TTC549 (cell line): Measurements from ENCODE around the gene TMEM256.
"Not testable (repeated sequence)": the region's sequence is repeated elsewhere in the genome, so short reads cannot be mapped to it uniquely, and the experiment has no call there.

Experiments used
- FAIRE-seq: peaks from 2 replicates; lab custom pipeline; 2012; peaks lifted over from hg19 to GRCh38; lab: Jason Lieb, UNC

The TMEM256 gene

GRCh38 chr17:7383371-7383741 lies 20.5 kb downstream of the TMEM256 start:
- FAIRE-seq = no peak

- FAIRE-seq = no peak
These were observed 21.0 kb downstream of the TMEM256 start for GRCh38 chr17:7382901-7383300.

GRCh38 chr17:7380855-7381683 lies 22.8 kb downstream of the TMEM256 start, which contains the start of gene TNK1:
Gene TNK1 (plus strand): TSS chr17:7381089. CDS start chr17:7382927, 1,838 bp downstream.
- FAIRE-seq = no peak

- no peak for FAIRE-seq
These were observed 23.6 kb downstream of the TMEM256 start for GRCh38 chr17:7380321-7380720.

- no peak for FAIRE-seq
These were observed 24.8 kb downstream of the TMEM256 start for GRCh38 chr17:7379134-7379533.

- no peak for FAIRE-seq
These were observed 29.5 kb downstream of the TMEM256 start for GRCh38 chr17:7374353-7374752.

GRCh38 chr17:7370853-7371252 lies 33.0 kb downstream of the TMEM256 start:
- FAIRE-seq = no peak

GRCh38 chr17:7369825-7370224 lies 34.1 kb downstream of the TMEM256 start:
- FAIRE-seq = no peak

GRCh38 chr17:7368599-7368994 lies 35.3 kb downstream of the TMEM256 start:
- FAIRE-seq = not testable (repeated sequence)

GRCh38 chr17:7367918-7368598 lies 35.8 kb downstream of the TMEM256 start:
- FAIRE-seq = no peak

GRCh38 chr17:7367083-7367482 lies 36.8 kb downstream of the TMEM256 start:
- no peak for FAIRE-seq

- not testable (repeated sequence) for FAIRE-seq
These were observed 37.9 kb downstream of the TMEM256 start for GRCh38 chr17:7365963-7366362.

GRCh38 chr17:7363311-7363710 lies 40.6 kb downstream of the TMEM256 start:
- no peak for FAIRE-seq

- FAIRE-seq = no peak
These were observed 42.0 kb downstream of the TMEM256 start for GRCh38 chr17:7361906-7362305.

GRCh38 chr17:7357381-7357780 lies 46.5 kb downstream of the TMEM256 start:
- FAIRE-seq = no peak

GRCh38 chr17:7356756-7357155 lies 47.1 kb downstream of the TMEM256 start:
- no peak for FAIRE-seq

GRCh38 chr17:7356072-7356549 lies 47.8 kb downstream of the TMEM256 start:
- no peak for FAIRE-seq

- FAIRE-seq = no peak
These were observed 48.3 kb downstream of the TMEM256 start for GRCh38 chr17:7355573-7355972.

GRCh38 chr17:7355053-7355452 lies 48.8 kb downstream of the TMEM256 start, which contains the start of gene TMEM95:
Gene TMEM95 (plus strand): TSS chr17:7355156. CDS start chr17:7355205, 49 bp downstream.
- FAIRE-seq = no peak

- no peak for FAIRE-seq
These were observed 49.5 kb downstream of the TMEM256 start for GRCh38 chr17:7354262-7354843.
